Loucy (cell line): ENCODE measurements around the gene ROBO2.

Experiments used
- H2AFZ ChIP-seq: fragments of 200-600 bp; sonication (generic); 2 replicates; pipeline ENCODE4 v1.6.0; 2016; ENCODE audit warnings: antibody characterized with exemption, mild to moderate bottlenecking, low read length, moderate library complexity
- H3F3A ChIP-seq: fragments of 200-600 bp; 2 replicates; pipeline ENCODE4 v1.6.0; 2016; ENCODE audit warnings: antibody characterized with exemption, low read depth, mild to moderate bottlenecking
- H3K27me3 ChIP-seq: fragments of 200-600 bp; sonication (generic); 2 replicates; pipeline ENCODE4 v1.6.1; 2014; ENCODE audit warnings: low read length, mild to moderate bottlenecking; ENCODE audit not compliant: insufficient read depth, poor library complexity, severe bottlenecking
- H3K36me3 ChIP-seq: fragments of 200-600 bp; sonication (generic); 2 replicates; pipeline ENCODE4 v1.6.1; 2016; ENCODE audit warnings: low read length; ENCODE audit not compliant: insufficient read depth
- H3K4me1 ChIP-seq: fragments of 200-600 bp; sonication (generic); 2 replicates; pipeline ENCODE4 v1.5.1; 2014; ENCODE audit warnings: low read length, mild to moderate bottlenecking; ENCODE audit not compliant: insufficient read depth, poor library complexity, severe bottlenecking
- H3K4me2 ChIP-seq: fragments of 200-600 bp; sonication (generic); 2 replicates; pipeline ENCODE4 v1.6.0; 2014; ENCODE audit warnings: antibody characterized with exemption, low read length, low read depth, mild to moderate bottlenecking; ENCODE audit not compliant: poor library complexity, severe bottlenecking
- H3K4me3 ChIP-seq: fragments of 200-600 bp; sonication (generic); 2 replicates; pipeline ENCODE4 v1.5.1; 2014; ENCODE audit warnings: low read length, mild to moderate bottlenecking, mixed read lengths; ENCODE audit not compliant: poor library complexity, severe bottlenecking
- H3K79me2 ChIP-seq: fragments of 200-600 bp; sonication (generic); 2 replicates; pipeline ENCODE4 v1.6.1; 2014; ENCODE audit warnings: low read length; ENCODE audit not compliant: insufficient read depth
- H3K9ac ChIP-seq: fragments of 200-600 bp; sonication (generic); 2 replicates; pipeline ENCODE4 v1.6.0; 2014; ENCODE audit warnings: mild to moderate bottlenecking, low read depth, low read length, moderate library complexity; ENCODE audit not compliant: poor library complexity, severe bottlenecking
- H3K9me2 ChIP-seq: fragments of 200-600 bp; sonication (generic); replicated peaks from 2 replicates; pipeline ENCODE4 v1.6.1; 2016; ENCODE audit warnings: low read depth, low read length, mixed read lengths
- H3K9me3 ChIP-seq: fragments of 200-600 bp; sonication (generic); 2 replicates; pipeline ENCODE4 v1.6.1; 2014; ENCODE audit warnings: mild to moderate bottlenecking, antibody characterized with exemption, low read length, low read depth; ENCODE audit not compliant: insufficient read depth
- H4K20me1 ChIP-seq: fragments of 200-600 bp; sonication (generic); 2 replicates; pipeline ENCODE4 v1.6.0; 2014; ENCODE audit warnings: antibody characterized with exemption, low read length, mild to moderate bottlenecking; ENCODE audit not compliant: insufficient read depth, poor library complexity, severe bottlenecking
- EZH2phosphoT487 ChIP-seq: fragments of 200-600 bp; IDR thresholded peaks from 2 replicates; pipeline ENCODE4 v1.6.1; 2018; ENCODE audit warnings: antibody characterized with exemption, mild to moderate bottlenecking, moderate library complexity, borderline replicate concordance
- TF ChIP-seq, protein P1 (sequence below): fragments of 200-600 bp; sonication (generic); conservative IDR thresholded peaks from 2 replicates; pipeline ENCODE4 v1.5.1; 2014; ENCODE audit warnings: mild to moderate bottlenecking, antibody characterized with exemption, low read length

The ROBO2 gene

GRCh38 chr3:77655396-77655795 is 615.5 kb downstream of the ROBO2 start:
- Histone ChIP-seq H3K27me3 (no peaks in the 10 kb centered on the region), H3K36me3 (no peaks in the 10 kb centered on the region), H3K79me2 (no peaks in the 10 kb centered on the region), H3K9ac (no peak overlapping the region), H3K4me3 (no peak overlapping the region), H3K9me3 (no peaks in the 10 kb centered on the region; the same call in 1 of the 2 replicates), H3K4me1 (no peaks in the 10 kb centered on the region), H3F3A (no peaks in the 10 kb centered on the region), H3K9me2 (no peaks in the 10 kb centered on the region), H3K4me2 (no peak overlapping the region), H2AFZ (no peak overlapping the region), H4K20me1 (no peaks in the 10 kb centered on the region)
- TF ChIP-seq EZH2phosphoT487: no peak
- TF ChIP-seq, protein P1, sequence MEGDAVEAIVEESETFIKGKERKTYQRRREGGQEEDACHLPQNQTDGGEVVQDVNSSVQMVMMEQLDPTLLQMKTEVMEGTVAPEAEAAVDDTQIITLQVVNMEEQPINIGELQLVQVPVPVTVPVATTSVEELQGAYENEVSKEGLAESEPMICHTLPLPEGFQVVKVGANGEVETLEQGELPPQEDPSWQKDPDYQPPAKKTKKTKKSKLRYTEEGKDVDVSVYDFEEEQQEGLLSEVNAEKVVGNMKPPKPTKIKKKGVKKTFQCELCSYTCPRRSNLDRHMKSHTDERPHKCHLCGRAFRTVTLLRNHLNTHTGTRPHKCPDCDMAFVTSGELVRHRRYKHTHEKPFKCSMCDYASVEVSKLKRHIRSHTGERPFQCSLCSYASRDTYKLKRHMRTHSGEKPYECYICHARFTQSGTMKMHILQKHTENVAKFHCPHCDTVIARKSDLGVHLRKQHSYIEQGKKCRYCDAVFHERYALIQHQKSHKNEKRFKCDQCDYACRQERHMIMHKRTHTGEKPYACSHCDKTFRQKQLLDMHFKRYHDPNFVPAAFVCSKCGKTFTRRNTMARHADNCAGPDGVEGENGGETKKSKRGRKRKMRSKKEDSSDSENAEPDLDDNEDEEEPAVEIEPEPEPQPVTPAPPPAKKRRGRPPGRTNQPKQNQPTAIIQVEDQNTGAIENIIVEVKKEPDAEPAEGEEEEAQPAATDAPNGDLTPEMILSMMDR: no peak

GRCh38 chr3:77660718-77661117 is 620.8 kb downstream of the ROBO2 start:
- TF ChIP-seq EZH2phosphoT487: no peak
- TF ChIP-seq, protein P1: no peak
- no peaks in the 10 kb centered on the region for H3K9me3 ChIP-seq
- H3K4me2 ChIP-seq: no peak overlapping the region
- H3K27me3 ChIP-seq: no peaks in the 10 kb centered on the region
- H3K36me3 ChIP-seq: no peaks in the 10 kb centered on the region
- no peaks in the 10 kb centered on the region for H4K20me1 ChIP-seq
- H3K9ac ChIP-seq: no peak overlapping the region
- H3K4me3 ChIP-seq: no peak overlapping the region
- no peaks in the 10 kb centered on the region for H3K9me2 ChIP-seq
- H3F3A ChIP-seq: no peaks in the 10 kb centered on the region
- H2AFZ ChIP-seq: no peak overlapping the region
- H3K4me1 ChIP-seq: no peaks in the 10 kb centered on the region
- no peaks in the 10 kb centered on the region for H3K79me2 ChIP-seq

DNA sequence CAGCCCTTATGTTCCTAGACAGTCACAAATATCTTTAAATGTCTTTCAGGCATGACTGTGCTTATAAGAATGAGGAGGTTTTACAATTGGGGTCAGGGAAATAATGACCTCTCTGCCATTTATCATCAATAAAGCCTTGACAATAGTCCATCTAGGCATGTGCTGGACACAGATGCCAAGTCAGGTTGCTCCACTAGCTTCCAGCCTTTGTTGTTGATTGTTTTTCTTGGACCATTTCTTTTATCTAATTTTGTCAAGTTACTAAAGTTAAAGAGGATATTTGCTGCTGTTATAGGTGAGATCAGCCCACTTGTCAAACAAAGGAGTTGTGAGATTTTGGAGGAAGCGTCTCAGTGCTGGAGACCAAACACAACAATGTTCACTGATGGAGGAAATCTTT is 628.0 kb downstream of the ROBO2 start:
- H2AFZ ChIP-seq: no peak overlapping the region
- no peaks in the 10 kb centered on the region for H3K4me1 ChIP-seq
- no peak overlapping the region for H3K9ac ChIP-seq
- no peak overlapping the region for H3K4me3 ChIP-seq
- H3K4me2 ChIP-seq: no peak overlapping the region
- no peak for TF ChIP-seq EZH2phosphoT487
- TF ChIP-seq, protein P1: no peak
- H3K9me3 ChIP-seq: no peaks in the 10 kb centered on the region
- no peaks in the 10 kb centered on the region for H3K36me3 ChIP-seq
- H4K20me1 ChIP-seq: no peaks in the 10 kb centered on the region
- no peaks in the 10 kb centered on the region for H3K9me2 ChIP-seq
- H3F3A ChIP-seq: no peaks in the 10 kb centered on the region
- no peaks in the 10 kb centered on the region for H3K27me3 ChIP-seq
- H3K79me2 ChIP-seq: no peaks in the 10 kb centered on the region
